Nephron progenitor cell (in vitro differentiated cells): ENCODE data around the gene GPRC5C.
A peak's percentile ranks its signal among the peaks of the same experiment; 100 is the strongest.

Source experiments
- DNase-seq: peaks from one replicate; pipeline ENCODE4 v3.0.0; 2021
- H3K27ac Mint-ChIP-seq: 2 replicates; pipeline ENCODE4 v1.8.0; 2021; ENCODE audit warnings: mild to moderate bottlenecking, moderate library complexity, mixed read lengths
- H3K27me3 Mint-ChIP-seq: 2 replicates; pipeline ENCODE4 v1.8.0; 2021; ENCODE audit warnings: mild to moderate bottlenecking, low read depth, mixed read lengths; ENCODE audit not compliant: poor library complexity
- H3K36me3 Mint-ChIP-seq: 2 replicates; pipeline ENCODE4 v1.8.0; 2021; ENCODE audit warnings: low read depth, mixed read lengths
- H3K4me1 Mint-ChIP-seq: 2 replicates; pipeline ENCODE4 v1.8.0; 2021; ENCODE audit warnings: mixed read lengths
- H3K4me3 Mint-ChIP-seq: 2 replicates; pipeline ENCODE4 v1.8.0; 2021; ENCODE audit warnings: mild to moderate bottlenecking, moderate library complexity, mixed read lengths
- H3K9me3 Mint-ChIP-seq: 2 replicates; pipeline ENCODE4 v1.8.0; 2021; ENCODE audit warnings: mild to moderate bottlenecking, moderate library complexity, mixed read lengths
- CTCF ChIP-seq: fragments of 200-600 bp; sonication (generic); IDR thresholded peaks from 2 replicates; pipeline ENCODE4 v1.5.0; 2021; ENCODE audit warnings: antibody characterized with exemption

Gene GPRC5C

DNA sequence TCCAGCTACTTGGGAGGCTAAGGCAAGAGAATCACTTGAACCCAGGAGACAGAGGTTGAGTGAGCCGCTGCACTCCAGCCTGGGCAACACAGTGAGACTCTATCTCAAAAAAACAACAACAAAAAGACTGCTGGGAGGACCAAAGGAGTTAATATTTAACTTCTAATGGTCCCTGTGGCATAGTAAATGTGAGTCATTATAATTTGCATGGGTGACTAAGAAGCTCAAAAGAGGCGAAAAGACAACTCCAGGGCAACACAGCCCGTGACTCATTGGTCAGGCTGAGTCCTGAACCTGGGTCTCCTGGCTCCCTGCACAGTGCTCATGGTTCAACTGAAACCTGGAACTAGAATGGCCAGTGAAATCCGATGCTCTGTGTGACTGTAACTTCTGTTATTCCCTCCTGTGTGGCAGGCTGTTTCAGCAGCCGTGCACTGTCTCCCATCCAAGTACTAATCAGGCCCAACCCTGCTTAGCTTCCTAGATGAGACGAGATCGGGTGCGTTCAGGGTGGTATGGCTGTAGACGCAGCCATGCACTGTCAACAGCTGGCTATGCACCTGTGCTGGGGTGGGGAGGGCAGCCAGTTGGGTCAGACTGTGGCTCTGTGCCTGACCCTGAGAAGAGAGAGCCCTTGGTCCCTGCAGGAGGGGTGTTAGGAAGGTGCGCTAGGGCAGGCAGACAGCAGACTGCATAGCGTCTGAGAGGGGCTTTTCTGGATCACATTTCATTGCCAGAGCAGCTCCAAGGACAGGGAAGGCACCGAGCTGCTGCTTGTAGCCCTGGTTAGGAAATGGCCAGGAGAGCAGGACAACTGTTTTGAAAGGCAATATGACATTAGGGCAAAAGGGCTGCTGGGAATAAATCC lies 14.5 kb upstream of the GPRC5C start:
- no peak for TF ChIP-seq CTCF
- Mint-ChIP-seq H3K27ac (peak overlapping the region; percentile 39), H3K27me3 (peaks cover 4% of the 10 kb centered on the region), H3K9me3 (peaks cover 6% of the 10 kb centered on the region), H3K36me3 (peaks cover 6% of the 10 kb centered on the region), H3K4me1 (peaks cover 23% of the 10 kb centered on the region), H3K4me3 (no peak overlapping the region)
- DNase-seq, result peak; percentile 12

GRCh38 chr17:74419928-74420411 lies 11.9 kb upstream of the GPRC5C start:
- Mint-ChIP-seq H3K27me3 (peaks cover 4% of the 10 kb centered on the region), H3K4me1 (peaks cover 31% of the 10 kb centered on the region), H3K9me3 (peaks cover 12% of the 10 kb centered on the region), H3K36me3 (peaks cover 11% of the 10 kb centered on the region), H3K27ac (no peak overlapping the region), H3K4me3 (no peak overlapping the region)
- no peak for TF ChIP-seq CTCF
- no peak for DNase-seq

DNA sequence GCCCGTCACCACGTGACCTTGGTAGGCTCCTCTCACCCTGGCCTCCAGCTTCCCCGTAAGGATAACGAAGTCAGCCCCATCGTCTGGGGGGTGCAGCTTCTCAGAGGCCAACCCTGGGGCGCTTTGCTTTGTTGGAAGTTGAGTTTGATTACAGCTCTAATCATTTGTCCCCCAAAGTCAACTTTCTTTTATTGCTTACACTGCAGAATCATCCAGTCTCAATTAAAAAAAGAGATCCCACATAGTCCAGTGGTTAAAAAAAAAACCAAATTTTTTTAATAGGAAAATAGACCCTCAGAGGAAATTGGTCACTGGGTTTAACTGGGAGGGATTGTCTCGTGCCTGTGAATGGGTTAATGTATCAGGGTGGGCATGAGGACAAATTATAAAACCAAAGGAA lies 7.8 kb upstream of the GPRC5C start:
- Mint-ChIP-seq H3K36me3 (peaks cover 11% of the 10 kb centered on the region), H3K4me1 (peaks cover 57% of the 10 kb centered on the region), H3K27me3 (no peaks in the 10 kb centered on the region), H3K27ac (no peak overlapping the region), H3K9me3 (peaks cover 12% of the 10 kb centered on the region), H3K4me3 (no peak overlapping the region)
- TF ChIP-seq CTCF, result no peak
- no peak for DNase-seq

GRCh38 chr17:74424657-74425056 lies 7.2 kb upstream of the GPRC5C start:
- Mint-ChIP-seq H3K9me3 (peaks cover 12% of the 10 kb centered on the region), H3K27me3 (no peaks in the 10 kb centered on the region), H3K27ac (no peak overlapping the region), H3K4me3 (no peak overlapping the region), H3K4me1 (peaks cover 58% of the 10 kb centered on the region), H3K36me3 (peaks cover 11% of the 10 kb centered on the region)
- no peak for TF ChIP-seq CTCF
- DNase-seq, result no peak

- peak overlapping the region; percentile 85 for H3K27ac Mint-ChIP-seq
- no peak for TF ChIP-seq CTCF
- no peaks in the 10 kb centered on the region for H3K27me3 Mint-ChIP-seq
- peaks cover 8% of the 10 kb centered on the region for H3K9me3 Mint-ChIP-seq
- no peak for DNase-seq
- H3K36me3 Mint-ChIP-seq, result peaks cover 7% of the 10 kb centered on the region
- H3K4me3 Mint-ChIP-seq, result peak overlapping the region; percentile 60
- peaks cover 62% of the 10 kb centered on the region for H3K4me1 Mint-ChIP-seq
These were observed 5.3 kb upstream of the GPRC5C start for GRCh38 chr17:74426551-74427047.
